ENCODE results near the gene MERTK. TPM values are rescaled to one million over a fixed set of nuclear protein-coding genes. Genes with fewer than 3 reads are reported as not detected.

MERTK gene
- polyA plus RNA-seq, 1 of the 3 experiments (the other 2 are of a cell fraction) = 9.6 TPM

- 88% methylated on average over 2 of the region's 2 CpGs for WGBS (ENCODE audit: low lambda C conversion rate)
- Histone ChIP-seq H3K27me3 (ENCODE audit: insufficient read depth) (no peaks in the 10 kb centered on the region), H3K36me3 (replicated peaks in 1 of 2; ENCODE audit: control insufficient read depth in 1 of 2, insufficient read depth in 2 of 2, low read length in 1 of 2) (peaks cover 0 to 13% of the 10 kb centered on the region in 2 experiments), H3K9me3 (peaks cover 4% of the 10 kb centered on the region; the same call in 1 of the 2 replicates), H4K20me1 (ENCODE audit: insufficient read depth) (no peaks in the 10 kb centered on the region), H3K4me3 (ENCODE audit: low read depth in 2 of 2, low read length in 1 of 2) (no peak overlapping the region), H3K9me2 (no peaks in the 10 kb centered on the region), H3F3A (replicated peaks; ENCODE audit: insufficient read depth) (no peaks in the 10 kb centered on the region), H3K4me1 (ENCODE audit: control insufficient read depth in 1 of 2, insufficient read depth in 2 of 2, low read depth in 1 of 2, low read length in 1 of 2) (0 out of 4 replicates have a peak, but pooled peaks cover 0 to 2% of the 10 kb centered on the region in 2 experiments), H3K9ac (no peak overlapping the region), H3K4me2 (no peak overlapping the region), H3K27ac (ENCODE audit: low read depth in 2 of 2, low read length in 1 of 2) (no peak overlapping the region), H2AFZ (ENCODE audit: low read depth) (no peak overlapping the region), H3K79me2 (ENCODE audit: insufficient read depth) (no peaks in the 10 kb centered on the region)
- no peak for TF ChIP-seq RAD21 (IDR thresholded peaks at IDR 0.05; ENCODE audit: low read length)
- no peak for TF ChIP-seq EZH2phosphoT487 (IDR thresholded peaks at IDR 0.05; ENCODE audit: borderline replicate concordance, low read depth)
- no peak for TF ChIP-seq MXI1 (IDR thresholded peaks at IDR 0.05; ENCODE audit: low read depth, low read length)
- TF ChIP-seq RXRA (IDR thresholded peaks at IDR 0.05; ENCODE audit: borderline replicate concordance, low read depth) = no peak
- TF ChIP-seq TAF1 (IDR thresholded peaks at IDR 0.05; ENCODE audit: borderline replicate concordance, low read depth, low read length) = no peak
- TF ChIP-seq SMC3 (IDR thresholded peaks at IDR 0.05; ENCODE audit: low read depth, low read length) = no peak
- TF ChIP-seq CHD2 (IDR thresholded peaks at IDR 0.05; ENCODE audit: low read length, partially characterized antibody) = no peak
- TF ChIP-seq GABPA (IDR thresholded peaks at IDR 0.05; ENCODE audit: low read depth) = no peak
- TF ChIP-seq TCF12 (IDR thresholded peaks at IDR 0.05) = no peak
- no peak for TF ChIP-seq SIN3A (IDR thresholded peaks at IDR 0.05; ENCODE audit: borderline replicate concordance, low read depth, low read length)
- TF ChIP-seq, protein P1, sequence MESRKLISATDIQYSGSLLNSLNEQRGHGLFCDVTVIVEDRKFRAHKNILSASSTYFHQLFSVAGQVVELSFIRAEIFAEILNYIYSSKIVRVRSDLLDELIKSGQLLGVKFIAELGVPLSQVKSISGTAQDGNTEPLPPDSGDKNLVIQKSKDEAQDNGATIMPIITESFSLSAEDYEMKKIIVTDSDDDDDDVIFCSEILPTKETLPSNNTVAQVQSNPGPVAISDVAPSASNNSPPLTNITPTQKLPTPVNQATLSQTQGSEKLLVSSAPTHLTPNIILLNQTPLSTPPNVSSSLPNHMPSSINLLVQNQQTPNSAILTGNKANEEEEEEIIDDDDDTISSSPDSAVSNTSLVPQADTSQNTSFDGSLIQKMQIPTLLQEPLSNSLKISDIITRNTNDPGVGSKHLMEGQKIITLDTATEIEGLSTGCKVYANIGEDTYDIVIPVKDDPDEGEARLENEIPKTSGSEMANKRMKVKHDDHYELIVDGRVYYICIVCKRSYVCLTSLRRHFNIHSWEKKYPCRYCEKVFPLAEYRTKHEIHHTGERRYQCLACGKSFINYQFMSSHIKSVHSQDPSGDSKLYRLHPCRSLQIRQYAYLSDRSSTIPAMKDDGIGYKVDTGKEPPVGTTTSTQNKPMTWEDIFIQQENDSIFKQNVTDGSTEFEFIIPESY (IDR thresholded peaks at IDR 0.05; ENCODE audit: borderline replicate concordance, low read depth) = no peak
- TF ChIP-seq, protein P2, sequence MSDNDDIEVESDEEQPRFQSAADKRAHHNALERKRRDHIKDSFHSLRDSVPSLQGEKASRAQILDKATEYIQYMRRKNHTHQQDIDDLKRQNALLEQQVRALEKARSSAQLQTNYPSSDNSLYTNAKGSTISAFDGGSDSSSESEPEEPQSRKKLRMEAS (IDR thresholded peaks at IDR 0.05; ENCODE audit: low read depth) = no peak
- no peak for TF ChIP-seq FOSL2 (IDR thresholded peaks at IDR 0.05; ENCODE audit: borderline replicate concordance, low read depth)
- TF ChIP-seq MEF2A (IDR thresholded peaks at IDR 0.05; ENCODE audit: borderline replicate concordance, low read depth) = no peak
- no peak for TF ChIP-seq FOXJ3 (CRISPR knock-in tag; IDR thresholded peaks at IDR 0.05)
- TF ChIP-seq GATA2 (CRISPR knock-in tag; IDR thresholded peaks at IDR 0.05) = no peak
- no peak for TF ChIP-seq TEAD4 (IDR thresholded peaks at IDR 0.05; ENCODE audit: borderline replicate concordance, insufficient read depth)
- TF ChIP-seq, protein P3, sequence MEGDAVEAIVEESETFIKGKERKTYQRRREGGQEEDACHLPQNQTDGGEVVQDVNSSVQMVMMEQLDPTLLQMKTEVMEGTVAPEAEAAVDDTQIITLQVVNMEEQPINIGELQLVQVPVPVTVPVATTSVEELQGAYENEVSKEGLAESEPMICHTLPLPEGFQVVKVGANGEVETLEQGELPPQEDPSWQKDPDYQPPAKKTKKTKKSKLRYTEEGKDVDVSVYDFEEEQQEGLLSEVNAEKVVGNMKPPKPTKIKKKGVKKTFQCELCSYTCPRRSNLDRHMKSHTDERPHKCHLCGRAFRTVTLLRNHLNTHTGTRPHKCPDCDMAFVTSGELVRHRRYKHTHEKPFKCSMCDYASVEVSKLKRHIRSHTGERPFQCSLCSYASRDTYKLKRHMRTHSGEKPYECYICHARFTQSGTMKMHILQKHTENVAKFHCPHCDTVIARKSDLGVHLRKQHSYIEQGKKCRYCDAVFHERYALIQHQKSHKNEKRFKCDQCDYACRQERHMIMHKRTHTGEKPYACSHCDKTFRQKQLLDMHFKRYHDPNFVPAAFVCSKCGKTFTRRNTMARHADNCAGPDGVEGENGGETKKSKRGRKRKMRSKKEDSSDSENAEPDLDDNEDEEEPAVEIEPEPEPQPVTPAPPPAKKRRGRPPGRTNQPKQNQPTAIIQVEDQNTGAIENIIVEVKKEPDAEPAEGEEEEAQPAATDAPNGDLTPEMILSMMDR (IDR thresholded peaks at IDR 0.05) = no peak
- TF ChIP-seq RFX5 (IDR thresholded peaks at IDR 0.05; ENCODE audit: low read length) = no peak
- no peak for TF ChIP-seq NFIC (IDR thresholded peaks at IDR 0.05; ENCODE audit: borderline replicate concordance)
- POLR2A ChIA-PET = no interaction called here
- DNase-seq = no peak
- CTCF ChIA-PET = interaction anchor here (0.6 kb wide), 1 partner anchor 11 kb away, joined by 4 read pairs; no protein-coding TSS in a partner anchor
Measured at GRCh38 chr2:111981666-111982065, 83.3 kb downstream of the MERTK start.

Data from SK-N-SH (cell line).